Kidney (tissue), 14 donors: Measurements from ENCODE around the gene EIF2B2. TPM values are rescaled to one million over a fixed set of nuclear protein-coding genes. Genes with fewer than 3 reads are reported as not detected.

Source experiments
- DNase-seq, 5 donors: peaks; one replicate each; pipeline ENCODE4 v3.0.0-alpha.2; 2013 to 2020
- FAIRE-seq: peaks from 2 replicates; lab custom pipeline; 2012; peaks lifted over from hg19 to GRCh38; lab: Jason Lieb, UNC
- H3K27ac ChIP-seq, 2 donors: one replicate each; pipeline ENCODE4 v1.7.0; 2013; ENCODE audit warnings: low read depth in 2 of 2, low read length in 2 of 2, inconsistent platforms in 1 of 2
- H3K27me3 ChIP-seq: one replicate; pipeline ENCODE4 v1.7.1; 2013; ENCODE audit warnings: low read length, inconsistent platforms; ENCODE audit not compliant: control insufficient read depth, insufficient read depth
- H3K36me3 ChIP-seq, 3 donors: one replicate each; pipeline versions ENCODE4 v1.7.0 to v1.7.1; 2013; ENCODE audit warnings: low read length in 3 of 3, control low read depth in 1 of 3, inconsistent platforms in 1 of 3; ENCODE audit not compliant: insufficient read depth in 3 of 3, control insufficient read depth in 2 of 3
- H3K4me1 ChIP-seq, 3 donors: one replicate each; pipeline versions ENCODE4 v1.7.0 to v1.7.1; 2013; ENCODE audit warnings: low read length in 3 of 3, inconsistent platforms in 1 of 3, low read depth in 1 of 3; ENCODE audit not compliant: control insufficient read depth in 2 of 3, insufficient read depth in 2 of 3
- H3K4me3 ChIP-seq, 3 donors: one replicate each; pipeline versions ENCODE4 v1.7.0 to v1.8.1; 2013; ENCODE audit warnings: low read length in 3 of 3, control low read depth in 1 of 3, inconsistent platforms in 1 of 3
- H3K9ac ChIP-seq, 3 donors: one replicate each; pipeline versions ENCODE4 v1.7.0 to v1.7.1; 2013; ENCODE audit warnings: low read length in 3 of 3, control low read depth in 1 of 3, inconsistent platforms in 1 of 3
- H3K9me3 ChIP-seq, 3 donors: one replicate each; pipeline versions ENCODE4 v1.7.0 to v1.7.1; 2013; ENCODE audit warnings: low read length in 3 of 3, control low read depth in 1 of 3, inconsistent platforms in 1 of 3; ENCODE audit not compliant: control insufficient read depth in 2 of 3, insufficient read depth in 1 of 3
- CTCF ChIP-seq: IDR thresholded peaks from 3 replicates; pipeline ENCODE4 v1.5.1; 2012; ENCODE audit warnings: mild to moderate bottlenecking, moderate library complexity, borderline replicate concordance; ENCODE audit not compliant: insufficient read depth; ENCODE audit errors: extremely low read depth
- intact Hi-C: fragments of 100-400 bp; cut with DNase I; formaldehyde crosslinking; loops from one replicate; pipeline ENCODE4 v1.11.1; 2022
- polyA plus RNA-seq: library from polyadenylated mRNA; stranded (reverse); fragments of 350-450 nt; fragmentation: Illumina TruSeq; extraction: RNeasy Lipid Tissue Mini Kit (QIAGEN cat#74804); gene quantifications from one replicate; pipeline ENCODE4 v1.2.3, GENCODE V29; 2014; ENCODE audit warnings: low read depth, low replicate concordance; ENCODE audit not compliant: insufficient read depth
- total RNA-seq: library from RNA; stranded (reverse); fragmentation: NEBNext Ultra II Directional; extraction: Animal tissue kit (Norgen Biotek cat#: 25700); gene quantifications from one replicate; pipeline ENCODE4 v1.2.1, GENCODE V29; 2021
- donor health status: control.
- donor health status: control.
- donor health status: control.
- donor health status: control.
- donor health status: control.
- donor health status: DM: yes; HTN: yes; CAD: no.
- donor health status: Normal renal cell carcinoma (clear cell type).

The EIF2B2 gene
- total and polyA plus RNA-seq, 2 donors from 2014 or later: 44.0 to 60.6 TPM

- FAIRE-seq (no peak), DNase-seq (no peak)
- H3K4me3 ChIP-seq: no peak overlapping the region
- H3K27ac ChIP-seq: peak overlapping the region; percentile 23 to 33
- H3K36me3 ChIP-seq: peaks cover 20 to 71% (median 22%) of the 10 kb centered on the region in 3 donors
- intact Hi-C loops: no loop called here
- no peaks in the 10 kb centered on the region for H3K9me3 ChIP-seq
- no peak for TF ChIP-seq CTCF
- no peak overlapping the region for H3K9ac ChIP-seq
- no peaks in the 10 kb centered on the region for H3K4me1 ChIP-seq
- H3K27me3 ChIP-seq: no peaks in the 10 kb centered on the region
Observed at GRCh38 chr14:75011356-75011994, 8.8 kb downstream of the EIF2B2 start.

DNA sequence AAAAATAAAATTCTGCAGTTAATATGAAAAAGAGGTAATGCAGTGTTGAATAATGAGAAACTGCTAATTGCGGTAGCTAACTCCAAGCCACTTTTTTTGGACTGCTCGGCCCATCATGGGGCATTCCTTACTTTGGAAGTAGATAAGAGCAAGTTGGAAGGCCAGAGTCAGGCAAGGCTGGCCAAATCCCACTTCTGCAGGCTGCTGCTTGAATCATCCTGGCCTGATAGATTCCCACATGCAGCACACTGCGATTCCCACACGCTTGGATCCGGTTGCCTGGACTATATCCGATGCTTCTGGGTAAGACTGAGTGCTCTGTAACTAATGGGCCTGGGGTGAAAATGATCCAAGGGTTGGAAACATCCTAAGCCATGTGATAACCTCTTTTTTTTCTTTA lies 10.6 kb downstream of the EIF2B2 start:
- H3K9ac ChIP-seq: no peak overlapping the region
- intact Hi-C loops: no loop called here
- DNase-seq: no peak
- FAIRE-seq: no peak
- no peak overlapping the region for H3K27ac ChIP-seq
- H3K9me3 ChIP-seq: no peaks in the 10 kb centered on the region
- H3K27me3 ChIP-seq: no peaks in the 10 kb centered on the region
- peaks cover 0 to 3% (median 2%) of the 10 kb centered on the region in 3 donors for H3K4me1 ChIP-seq
- H3K4me3 ChIP-seq: no peak overlapping the region
- H3K36me3 ChIP-seq: peaks cover 14 to 67% (median 22%) of the 10 kb centered on the region in 3 donors
- TF ChIP-seq CTCF: no peak

DNA sequence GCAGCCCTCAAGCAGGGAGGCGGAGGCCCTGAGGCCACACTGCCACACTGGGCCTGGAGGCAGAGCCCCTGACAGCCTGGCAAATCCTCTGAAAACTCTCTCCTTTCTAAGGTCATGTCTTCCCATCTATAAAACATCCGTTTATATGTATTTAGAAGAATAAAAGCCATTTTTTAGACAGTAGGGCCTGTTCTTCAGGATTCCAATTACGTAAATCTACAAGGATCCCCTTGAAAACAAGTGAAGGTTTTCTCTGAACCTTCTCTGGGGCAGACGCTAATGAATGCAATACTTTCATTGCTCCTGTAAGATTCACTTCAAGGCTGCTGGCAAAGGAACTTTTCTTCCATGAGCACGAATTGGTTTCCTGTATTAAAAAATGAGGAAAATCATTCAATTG lies 12.8 kb downstream of the EIF2B2 start:
- H3K27me3 ChIP-seq: no peaks in the 10 kb centered on the region
- DNase-seq (no peak), FAIRE-seq (no peak)
- TF ChIP-seq CTCF: no peak
- no peak overlapping the region for H3K27ac ChIP-seq
- peaks cover 9 to 55% (median 21%) of the 10 kb centered on the region in 3 donors for H3K36me3 ChIP-seq
- H3K9me3 ChIP-seq: no peaks in the 10 kb centered on the region
- peaks cover 0 to 7% (median 2%) of the 10 kb centered on the region in 3 donors for H3K4me1 ChIP-seq
- no peak overlapping the region for H3K4me3 ChIP-seq
- H3K9ac ChIP-seq: no peak overlapping the region
- intact Hi-C loops: no loop called here
